ENCODE measurements around the gene ITPR1. TPM values are rescaled to one million over a fixed set of nuclear protein-coding genes. Genes with fewer than 3 reads are reported as not detected.

Gene ITPR1
- total RNA-seq, 1 donor from 2014 or later = 81.3 TPM

Other genes starting within 250 kb of the ITPR1 start
- 17.2 TPM for gene SETMAR, start 190.0 kb upstream of the ITPR1 start, total RNA-seq
- gene SUMF1, start 26.1 kb upstream of the ITPR1 start, total RNA-seq = 27.1 TPM